ENCODE data around the gene IQGAP1.
"Not testable (repeated sequence)": the region's sequence is repeated elsewhere in the genome, so short reads cannot be mapped to it uniquely, and the experiment has no call there.

DNA sequence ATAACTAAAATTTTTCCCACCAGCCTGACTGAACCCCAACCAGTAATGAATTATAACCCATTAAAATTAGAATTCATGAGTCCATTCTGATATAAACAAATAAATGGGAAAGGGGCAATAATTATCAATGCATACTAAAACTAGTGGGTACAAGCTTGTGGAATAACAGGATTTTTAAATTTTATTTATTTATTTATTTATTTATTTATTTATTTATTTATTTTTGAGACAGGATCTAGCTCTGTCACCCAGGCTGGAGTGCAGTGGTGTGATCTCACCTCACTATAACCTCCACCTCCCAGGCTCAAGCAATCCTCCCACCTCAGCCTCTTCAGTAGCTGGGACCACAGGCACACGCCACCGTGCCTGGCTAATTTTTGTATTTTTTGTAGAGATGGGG lies 125.9 kb downstream of the IQGAP1 start:
- TF ChIP-seq ZNF274 (IDR thresholded peaks at IDR 0.05; ENCODE audit: low read length); ZNF274 (tag by site-specific recombination; IDR thresholded peaks at IDR 0.05; ENCODE audit: borderline replicate concordance); SALL2 (tag by site-specific recombination; IDR thresholded peaks at IDR 0.05; ENCODE audit: borderline replicate concordance); YY1 (tag by site-specific recombination; IDR thresholded peaks at IDR 0.05); ZSCAN23 (tag by site-specific recombination; IDR thresholded peaks at IDR 0.05); ZNF843 (tag by site-specific recombination; IDR thresholded peaks at IDR 0.05); ZNF23 (tag by site-specific recombination; IDR thresholded peaks at IDR 0.05; ENCODE audit: borderline replicate concordance); PRDM1 (tag by site-specific recombination; IDR thresholded peaks at IDR 0.05): not testable (repeated sequence)
- TF ChIP-seq, protein P1, sequence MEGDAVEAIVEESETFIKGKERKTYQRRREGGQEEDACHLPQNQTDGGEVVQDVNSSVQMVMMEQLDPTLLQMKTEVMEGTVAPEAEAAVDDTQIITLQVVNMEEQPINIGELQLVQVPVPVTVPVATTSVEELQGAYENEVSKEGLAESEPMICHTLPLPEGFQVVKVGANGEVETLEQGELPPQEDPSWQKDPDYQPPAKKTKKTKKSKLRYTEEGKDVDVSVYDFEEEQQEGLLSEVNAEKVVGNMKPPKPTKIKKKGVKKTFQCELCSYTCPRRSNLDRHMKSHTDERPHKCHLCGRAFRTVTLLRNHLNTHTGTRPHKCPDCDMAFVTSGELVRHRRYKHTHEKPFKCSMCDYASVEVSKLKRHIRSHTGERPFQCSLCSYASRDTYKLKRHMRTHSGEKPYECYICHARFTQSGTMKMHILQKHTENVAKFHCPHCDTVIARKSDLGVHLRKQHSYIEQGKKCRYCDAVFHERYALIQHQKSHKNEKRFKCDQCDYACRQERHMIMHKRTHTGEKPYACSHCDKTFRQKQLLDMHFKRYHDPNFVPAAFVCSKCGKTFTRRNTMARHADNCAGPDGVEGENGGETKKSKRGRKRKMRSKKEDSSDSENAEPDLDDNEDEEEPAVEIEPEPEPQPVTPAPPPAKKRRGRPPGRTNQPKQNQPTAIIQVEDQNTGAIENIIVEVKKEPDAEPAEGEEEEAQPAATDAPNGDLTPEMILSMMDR (tag by site-specific recombination; IDR thresholded peaks at IDR 0.05) = not testable (repeated sequence)
- TF ChIP-seq ZBTB1 (tag by site-specific recombination; IDR thresholded peaks at IDR 0.05) (0 out of 2 replicates have a peak, but pooled peaks have one; percentile 22), ZNF292 (tag by site-specific recombination; IDR thresholded peaks at IDR 0.05; ENCODE audit: borderline replicate concordance, low read depth) (peak; percentile 71; the same call in 1 of the 2 replicates)
- TF ChIP-seq, protein P2, sequence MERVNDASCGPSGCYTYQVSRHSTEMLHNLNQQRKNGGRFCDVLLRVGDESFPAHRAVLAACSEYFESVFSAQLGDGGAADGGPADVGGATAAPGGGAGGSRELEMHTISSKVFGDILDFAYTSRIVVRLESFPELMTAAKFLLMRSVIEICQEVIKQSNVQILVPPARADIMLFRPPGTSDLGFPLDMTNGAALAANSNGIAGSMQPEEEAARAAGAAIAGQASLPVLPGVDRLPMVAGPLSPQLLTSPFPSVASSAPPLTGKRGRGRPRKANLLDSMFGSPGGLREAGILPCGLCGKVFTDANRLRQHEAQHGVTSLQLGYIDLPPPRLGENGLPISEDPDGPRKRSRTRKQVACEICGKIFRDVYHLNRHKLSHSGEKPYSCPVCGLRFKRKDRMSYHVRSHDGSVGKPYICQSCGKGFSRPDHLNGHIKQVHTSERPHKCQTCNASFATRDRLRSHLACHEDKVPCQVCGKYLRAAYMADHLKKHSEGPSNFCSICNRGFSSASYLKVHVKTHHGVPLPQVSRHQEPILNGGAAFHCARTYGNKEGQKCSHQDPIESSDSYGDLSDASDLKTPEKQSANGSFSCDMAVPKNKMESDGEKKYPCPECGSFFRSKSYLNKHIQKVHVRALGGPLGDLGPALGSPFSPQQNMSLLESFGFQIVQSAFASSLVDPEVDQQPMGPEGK (tag by site-specific recombination; IDR thresholded peaks at IDR 0.05) = not testable (repeated sequence)
- TF ChIP-seq, protein P3, sequence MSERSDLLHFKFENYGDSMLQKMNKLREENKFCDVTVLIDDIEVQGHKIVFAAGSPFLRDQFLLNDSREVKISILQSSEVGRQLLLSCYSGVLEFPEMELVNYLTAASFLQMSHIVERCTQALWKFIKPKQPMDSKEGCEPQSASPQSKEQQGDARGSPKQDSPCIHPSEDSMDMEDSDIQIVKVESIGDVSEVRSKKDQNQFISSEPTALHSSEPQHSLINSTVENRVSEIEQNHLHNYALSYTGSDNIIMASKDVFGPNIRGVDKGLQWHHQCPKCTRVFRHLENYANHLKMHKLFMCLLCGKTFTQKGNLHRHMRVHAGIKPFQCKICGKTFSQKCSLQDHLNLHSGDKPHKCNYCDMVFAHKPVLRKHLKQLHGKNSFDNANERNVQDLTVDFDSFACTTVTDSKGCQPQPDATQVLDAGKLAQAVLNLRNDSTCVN (tag by site-specific recombination; optimal IDR thresholded peaks at IDR 0.05) = not testable (repeated sequence)

Data from HEK293 (cell line).